GM18520 (cell line): ENCODE measurements around the gene CDC42EP1.
"Not testable (repeated sequence)": the region's sequence is repeated elsewhere in the genome, so short reads cannot be mapped to it uniquely, and the experiment has no call there.

Source experiments
- ATAC-seq: cut with Tn5 transposase; IDR thresholded peaks from one replicate; pipeline ENCODE4 v1.9.1; 2021; ENCODE audit not compliant: unreplicated experiment

Gene CDC42EP1

GRCh38 chr22:37559901-37560607 is at the start of gene CDC42EP1:
Gene CDC42EP1 (plus strand): TSS chr22:37560480. CDS start chr22:37566350, 5,870 bp downstream.
- ATAC-seq, result no peak

- ATAC-seq, result no peak
Measured at GRCh38 chr22:37511395-37512104, 48.7 kb upstream of the CDC42EP1 start.

GRCh38 chr22:37514526-37515051 is 45.7 kb upstream of the CDC42EP1 start:
- no peak for ATAC-seq

- ATAC-seq, result no peak
Measured at GRCh38 chr22:37515901-37516300, 44.4 kb upstream of the CDC42EP1 start.

GRCh38 chr22:37516456-37516855 is 43.8 kb upstream of the CDC42EP1 start:
- ATAC-seq, result no peak

GRCh38 chr22:37517826-37518450 is 42.3 kb upstream of the CDC42EP1 start:
- ATAC-seq, result no peak

GRCh38 chr22:37518509-37519267 is 41.6 kb upstream of the CDC42EP1 start:
- ATAC-seq, result no peak

- ATAC-seq, result no peak
Measured at GRCh38 chr22:37519268-37520195, 40.7 kb upstream of the CDC42EP1 start, which contains the start of gene CARD10. Gene CARD10 (minus strand): TSS chr22:37519415. CDS start chr22:37519200, 215 bp downstream.

- no peak for ATAC-seq
Measured at GRCh38 chr22:37520776-37521191, 39.5 kb upstream of the CDC42EP1 start.

- ATAC-seq, result no peak
Measured at GRCh38 chr22:37521236-37521739, 39.0 kb upstream of the CDC42EP1 start.

GRCh38 chr22:37522482-37522881 is 37.8 kb upstream of the CDC42EP1 start:
- ATAC-seq, result no peak

- ATAC-seq, result no peak
Measured at GRCh38 chr22:37525073-37525745, 35.1 kb upstream of the CDC42EP1 start.

GRCh38 chr22:37525746-37526350 is 34.4 kb upstream of the CDC42EP1 start:
- ATAC-seq, result no peak

- no peak for ATAC-seq
Measured at GRCh38 chr22:37526376-37526775, 33.9 kb upstream of the CDC42EP1 start.

GRCh38 chr22:37527081-37527752 is 33.1 kb upstream of the CDC42EP1 start:
- ATAC-seq, result not testable (repeated sequence)

GRCh38 chr22:37527952-37528351 is 32.3 kb upstream of the CDC42EP1 start:
- not testable (repeated sequence) for ATAC-seq

- ATAC-seq, result no peak
Measured at GRCh38 chr22:37529652-37530345, 30.5 kb upstream of the CDC42EP1 start.
